Rectal smooth muscle tissue (tissue), 1 donor: ENCODE results near the gene KCNA10.

Source experiments
- H3K27ac ChIP-seq: one replicate; pipeline ENCODE4 v1.7.0; 2013; ENCODE audit warnings: low read depth, low read length, inconsistent platforms
- H3K27me3 ChIP-seq: one replicate; pipeline ENCODE4 v1.7.0; 2013; ENCODE audit warnings: low read length; ENCODE audit not compliant: control insufficient read depth, insufficient read depth
- H3K36me3 ChIP-seq: one replicate; pipeline ENCODE4 v1.7.0; 2013; ENCODE audit warnings: low read length; ENCODE audit not compliant: control insufficient read depth, insufficient read depth
- H3K4me1 ChIP-seq: one replicate; pipeline ENCODE4 v1.7.0; 2013; ENCODE audit warnings: low read length; ENCODE audit not compliant: control insufficient read depth, insufficient read depth
- H3K4me3 ChIP-seq: one replicate; pipeline ENCODE4 v1.7.0; 2013; ENCODE audit warnings: low read length
- H3K9ac ChIP-seq: one replicate; pipeline ENCODE4 v1.7.0; 2013; ENCODE audit warnings: low read length

The KCNA10 gene

GRCh38 chr1:110548381-110548780 is 29.4 kb upstream of the KCNA10 start:
- Histone ChIP-seq H3K27ac (no peak overlapping the region), H3K4me1 (no peaks in the 10 kb centered on the region), H3K9ac (no peak overlapping the region), H3K27me3 (peaks cover 5% of the 10 kb centered on the region), H3K36me3 (no peaks in the 10 kb centered on the region), H3K4me3 (no peak overlapping the region)

DNA sequence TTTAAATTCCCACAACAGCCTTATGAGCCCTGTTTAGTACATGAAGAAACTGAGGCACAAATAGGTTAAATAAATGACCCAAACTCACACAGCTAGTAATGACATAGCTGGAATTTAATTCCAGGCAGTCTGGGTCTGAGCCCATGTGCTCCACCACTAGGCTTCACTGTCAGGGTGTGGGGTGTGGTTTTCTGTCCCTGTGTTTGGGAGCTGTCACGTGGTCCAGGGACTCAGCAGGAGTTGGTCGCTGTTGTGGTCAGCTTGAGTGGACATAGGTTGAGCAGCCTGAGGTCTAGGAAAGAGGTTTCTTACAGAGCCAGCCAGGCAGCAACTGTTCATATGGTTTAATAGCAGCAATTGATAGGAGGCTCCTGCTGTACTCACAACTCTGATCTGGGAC is 28.0 kb upstream of the KCNA10 start:
- Histone ChIP-seq H3K27ac (no peak overlapping the region), H3K4me3 (no peak overlapping the region), H3K9ac (no peak overlapping the region), H3K27me3 (peaks cover 3% of the 10 kb centered on the region), H3K4me1 (no peaks in the 10 kb centered on the region), H3K36me3 (no peaks in the 10 kb centered on the region)

DNA sequence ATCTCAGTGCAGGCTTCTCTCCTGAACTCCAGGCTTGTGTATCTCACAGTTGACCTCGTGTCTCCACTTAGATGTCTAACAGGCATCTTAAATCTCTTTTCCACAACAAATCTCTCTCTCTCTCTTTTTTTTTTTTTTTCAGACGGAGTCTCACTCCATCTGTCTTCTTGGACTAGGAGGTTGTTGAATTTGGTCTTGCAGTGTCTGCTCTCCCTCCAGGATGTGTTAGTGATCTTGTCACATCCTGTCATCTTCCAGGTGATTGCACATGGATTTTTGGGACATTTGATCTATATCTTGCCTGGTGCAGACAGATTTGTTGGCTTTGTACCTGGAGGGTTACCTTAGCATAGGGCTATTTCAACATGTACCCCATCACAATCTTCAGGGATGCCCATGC is 26.5 kb upstream of the KCNA10 start:
- H3K9ac ChIP-seq, result no peak overlapping the region
- H3K4me3 ChIP-seq, result no peak overlapping the region
- no peaks in the 10 kb centered on the region for H3K36me3 ChIP-seq
- H3K27ac ChIP-seq, result no peak overlapping the region
- H3K27me3 ChIP-seq, result peaks cover 3% of the 10 kb centered on the region
- no peaks in the 10 kb centered on the region for H3K4me1 ChIP-seq

GRCh38 chr1:110544753-110545152 is 25.8 kb upstream of the KCNA10 start:
- no peaks in the 10 kb centered on the region for H3K4me1 ChIP-seq
- H3K9ac ChIP-seq, result no peak overlapping the region
- no peak overlapping the region for H3K4me3 ChIP-seq
- H3K27me3 ChIP-seq, result peaks cover 3% of the 10 kb centered on the region
- no peaks in the 10 kb centered on the region for H3K36me3 ChIP-seq
- no peak overlapping the region for H3K27ac ChIP-seq

DNA sequence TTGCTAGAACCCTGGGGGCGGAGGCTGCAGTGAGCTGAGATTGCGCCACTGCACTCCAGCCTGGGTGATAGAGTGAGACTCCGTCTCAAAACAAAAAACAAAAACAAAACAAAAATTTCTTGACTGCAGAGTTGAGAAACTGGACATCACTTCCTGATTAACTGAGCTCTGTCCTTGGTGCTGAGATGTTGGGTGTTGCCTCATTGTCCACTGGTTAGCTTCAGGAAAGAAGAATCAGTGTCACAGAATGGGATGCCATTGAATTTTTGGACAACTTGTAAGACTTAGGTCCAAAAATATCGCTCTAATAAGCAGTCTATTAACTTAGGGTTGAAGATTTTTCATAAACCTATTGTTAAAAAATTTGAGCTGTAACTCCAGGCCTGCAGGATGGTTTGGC is 23.8 kb upstream of the KCNA10 start:
- Histone ChIP-seq H3K36me3 (no peaks in the 10 kb centered on the region), H3K4me3 (no peak overlapping the region), H3K27me3 (no peaks in the 10 kb centered on the region), H3K4me1 (no peaks in the 10 kb centered on the region), H3K9ac (no peak overlapping the region), H3K27ac (no peak overlapping the region)

DNA sequence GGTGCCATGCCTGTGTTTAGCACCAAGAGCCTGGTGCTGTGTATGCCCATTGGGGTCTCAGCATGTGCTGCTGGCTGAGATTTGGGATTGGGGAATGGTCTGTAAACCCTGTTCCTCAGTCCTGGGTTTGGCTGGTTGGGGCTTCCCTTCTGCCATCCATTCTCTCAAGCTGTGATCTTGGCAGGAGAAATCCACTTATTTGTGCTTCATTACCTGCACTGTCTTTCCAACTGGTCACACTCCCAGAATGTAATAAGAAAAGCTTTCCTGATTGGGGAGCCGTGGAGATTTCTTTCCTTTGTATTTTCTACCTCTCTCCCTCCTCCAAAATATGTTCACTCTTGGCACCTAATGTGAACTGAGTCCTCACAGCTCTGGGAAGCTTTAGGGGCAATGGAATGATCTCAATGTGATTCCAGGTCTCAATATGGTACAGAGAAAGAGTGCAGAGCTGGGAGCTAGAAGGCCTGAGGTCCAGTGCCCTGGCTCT is 23.0 kb upstream of the KCNA10 start:
- no peaks in the 10 kb centered on the region for H3K36me3 ChIP-seq
- H3K4me3 ChIP-seq, result no peak overlapping the region
- H3K4me1 ChIP-seq, result no peaks in the 10 kb centered on the region
- H3K27ac ChIP-seq, result no peak overlapping the region
- no peak overlapping the region for H3K9ac ChIP-seq
- no peaks in the 10 kb centered on the region for H3K27me3 ChIP-seq

GRCh38 chr1:110540891-110541685 is 22.1 kb upstream of the KCNA10 start:
- no peak overlapping the region for H3K4me3 ChIP-seq
- no peak overlapping the region for H3K27ac ChIP-seq
- H3K27me3 ChIP-seq, result no peaks in the 10 kb centered on the region
- no peaks in the 10 kb centered on the region for H3K36me3 ChIP-seq
- no peaks in the 10 kb centered on the region for H3K4me1 ChIP-seq
- no peak overlapping the region for H3K9ac ChIP-seq

- H3K27me3 ChIP-seq, result no peaks in the 10 kb centered on the region
- H3K4me1 ChIP-seq, result no peaks in the 10 kb centered on the region
- no peak overlapping the region for H3K27ac ChIP-seq
- no peaks in the 10 kb centered on the region for H3K36me3 ChIP-seq
- H3K4me3 ChIP-seq, result no peak overlapping the region
- H3K9ac ChIP-seq, result no peak overlapping the region
Observed at GRCh38 chr1:110538921-110539320, 19.9 kb upstream of the KCNA10 start.

- Histone ChIP-seq H3K4me1 (no peaks in the 10 kb centered on the region), H3K27me3 (no peaks in the 10 kb centered on the region), H3K36me3 (no peaks in the 10 kb centered on the region), H3K4me3 (no peak overlapping the region), H3K9ac (no peak overlapping the region), H3K27ac (no peak overlapping the region)
Observed at GRCh38 chr1:110538075-110538474, 19.1 kb upstream of the KCNA10 start.

DNA sequence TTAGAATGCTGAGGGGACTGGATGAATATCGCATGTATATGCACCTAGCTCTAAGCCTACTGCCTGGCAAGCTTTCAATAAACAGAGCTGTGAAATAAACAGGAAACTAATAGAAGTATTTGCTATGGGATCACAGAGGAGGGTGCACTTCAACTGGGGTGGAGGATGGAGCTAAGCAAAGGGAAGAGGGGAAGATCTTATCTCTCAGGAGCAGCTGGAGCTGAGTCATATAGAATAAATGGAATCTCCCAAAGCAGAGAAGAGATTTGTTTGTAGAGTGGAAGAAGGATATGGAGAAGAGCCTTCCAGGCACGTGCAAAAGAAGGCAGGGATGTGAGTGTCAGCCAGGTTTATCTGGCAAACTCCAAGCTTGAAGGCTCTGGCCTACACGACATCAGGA is 17.0 kb upstream of the KCNA10 start:
- H3K27me3 ChIP-seq, result no peaks in the 10 kb centered on the region
- no peak overlapping the region for H3K27ac ChIP-seq
- no peaks in the 10 kb centered on the region for H3K36me3 ChIP-seq
- no peak overlapping the region for H3K9ac ChIP-seq
- no peaks in the 10 kb centered on the region for H3K4me1 ChIP-seq
- H3K4me3 ChIP-seq, result no peak overlapping the region

- no peak overlapping the region for H3K27ac ChIP-seq
- no peak overlapping the region for H3K9ac ChIP-seq
- no peaks in the 10 kb centered on the region for H3K4me1 ChIP-seq
- no peaks in the 10 kb centered on the region for H3K27me3 ChIP-seq
- H3K36me3 ChIP-seq, result no peaks in the 10 kb centered on the region
- no peak overlapping the region for H3K4me3 ChIP-seq
Observed at GRCh38 chr1:110533230-110533629, 14.3 kb upstream of the KCNA10 start.

- Histone ChIP-seq H3K4me3 (no peak overlapping the region), H3K4me1 (no peaks in the 10 kb centered on the region), H3K27ac (no peak overlapping the region), H3K9ac (no peak overlapping the region), H3K36me3 (no peaks in the 10 kb centered on the region), H3K27me3 (no peaks in the 10 kb centered on the region)
Observed at GRCh38 chr1:110529011-110529410, 10.0 kb upstream of the KCNA10 start.

DNA sequence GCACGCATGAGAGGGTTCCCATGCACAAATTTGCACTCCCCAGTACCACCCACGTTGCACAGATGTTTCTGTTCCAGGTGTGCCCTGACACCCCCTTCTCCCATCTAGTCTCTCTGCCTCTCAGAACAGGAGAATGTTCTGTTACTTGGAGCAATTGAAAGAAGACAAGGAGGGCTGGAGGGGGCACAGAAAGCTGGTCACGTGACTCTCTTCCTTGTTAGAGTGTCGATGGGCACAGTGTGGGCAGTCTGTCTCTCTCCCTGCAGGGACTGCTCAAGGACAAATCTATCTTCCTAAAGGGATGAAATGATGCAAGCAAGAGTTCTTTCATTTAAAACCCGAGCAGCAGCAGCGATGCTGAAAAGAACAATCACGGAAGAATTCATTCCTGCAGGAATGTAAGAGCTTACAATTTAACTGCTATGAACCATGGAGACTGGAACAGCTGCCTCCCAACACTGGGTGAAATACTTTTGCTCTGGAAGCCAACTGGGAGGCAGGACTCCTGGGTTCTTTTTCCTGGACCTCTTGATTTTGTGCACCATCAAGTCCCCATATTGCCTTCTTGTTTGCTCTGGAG is 7.3 kb upstream of the KCNA10 start:
- no peak overlapping the region for H3K27ac ChIP-seq
- no peaks in the 10 kb centered on the region for H3K4me1 ChIP-seq
- H3K9ac ChIP-seq, result no peak overlapping the region
- no peaks in the 10 kb centered on the region for H3K36me3 ChIP-seq
- no peak overlapping the region for H3K4me3 ChIP-seq
- H3K27me3 ChIP-seq, result no peaks in the 10 kb centered on the region
